NOMO-1 treated with dmso at 0.1 percent for 144 hours (cell line): ENCODE data around the gene ZNF829.
A peak's percentile ranks its signal among the peaks of the same experiment; 100 is the strongest.

ENCODE experiments used
- DNase-seq: peaks from one replicate; lab custom pipeline; 2025; ENCODE audit not compliant: unreplicated experiment; lab: John Stamatoyannopoulos, UW

The ZNF829 gene

DNA sequence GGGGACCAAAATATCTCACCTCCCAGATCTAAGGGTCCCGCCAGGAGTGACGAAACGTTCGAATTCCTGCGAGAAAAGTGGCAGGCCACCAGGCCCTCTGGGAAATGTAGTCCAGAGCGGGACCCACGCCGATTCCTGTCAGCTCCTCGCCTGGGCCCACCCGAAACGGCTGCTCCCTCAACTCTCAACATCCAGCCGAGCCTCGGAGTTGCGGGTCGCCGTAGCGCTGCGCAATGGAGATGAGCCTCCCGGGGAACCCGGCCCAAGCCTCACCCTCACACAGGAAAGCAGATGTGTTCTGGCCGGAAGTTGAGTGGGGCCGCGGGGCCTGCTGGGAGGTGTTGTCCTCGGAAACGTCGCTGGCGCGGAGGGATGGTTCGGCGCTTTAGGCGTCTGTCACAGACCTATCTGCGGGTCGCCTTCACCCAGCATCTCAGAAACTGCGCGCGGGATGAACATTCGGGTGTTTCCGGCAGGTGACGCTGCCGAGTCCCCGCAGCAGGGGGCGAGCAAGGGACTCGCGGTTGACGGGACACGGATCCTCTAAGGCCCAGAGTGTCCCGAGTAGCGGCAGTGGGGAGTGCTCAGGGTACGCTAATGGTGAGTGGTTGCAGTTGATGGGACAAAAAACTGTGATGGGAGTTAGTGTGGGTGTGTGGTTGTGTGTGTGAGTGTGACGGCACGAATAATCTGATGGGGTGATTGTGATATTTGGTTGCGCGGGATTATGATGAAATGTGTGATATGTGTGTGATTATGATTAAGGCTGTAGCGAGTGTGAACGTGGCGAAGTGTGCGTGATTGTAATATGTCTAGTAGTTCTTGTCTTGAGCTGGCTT is at the start of gene ZNF829, which contains the start of gene ZNF568:
Gene ZNF829, minus strand, starts transcription at position 300 of the 839 bp plus-strand sequence. CDS start 1,124 bp downstream, outside the sequence.
Gene ZNF568, plus strand, starts transcription at position 341 of the 839 bp plus-strand sequence. CDS start 6,439 bp downstream, outside the sequence.
- no peak for DNase-seq

DNA sequence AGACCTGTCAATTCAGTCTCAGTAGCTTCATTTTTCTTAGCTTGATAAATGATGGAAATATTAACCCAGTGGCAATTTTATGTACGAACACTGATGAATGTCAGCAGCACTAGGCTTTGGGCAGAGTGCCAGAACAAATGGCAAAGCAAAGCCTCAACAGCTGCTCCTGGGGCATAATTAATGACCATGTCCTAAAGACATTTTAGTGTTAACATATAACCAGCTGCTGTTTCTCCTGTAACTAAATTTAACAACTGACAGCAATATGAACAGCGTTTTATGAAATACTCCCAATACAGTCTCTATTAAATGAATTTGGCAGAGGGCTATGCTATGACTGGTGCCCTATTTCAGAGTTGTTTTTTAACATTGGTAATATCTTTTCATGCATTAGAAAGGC is 47.2 kb upstream of the ZNF829 start:
- DNase-seq, result no peak

DNA sequence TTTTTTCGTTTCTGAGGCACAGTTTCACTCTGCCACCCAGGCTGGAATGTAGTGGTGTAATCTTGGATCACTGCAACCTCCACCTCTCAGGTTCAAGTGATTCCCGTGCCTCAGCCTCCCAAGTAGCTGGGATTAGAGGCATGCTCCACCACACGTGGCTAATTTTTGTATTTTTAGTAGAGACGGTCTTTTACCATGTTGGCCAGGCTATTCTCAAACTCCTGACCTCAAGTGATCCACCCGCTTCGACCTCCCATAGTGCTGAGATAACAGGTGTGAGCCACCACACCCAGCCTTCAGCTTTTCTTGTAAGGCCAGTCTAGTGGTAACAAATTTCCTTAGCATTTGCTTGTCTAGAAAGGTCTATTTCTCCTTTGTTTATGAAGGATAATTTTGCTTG is 46.3 kb upstream of the ZNF829 start:
- no peak for DNase-seq

DNA sequence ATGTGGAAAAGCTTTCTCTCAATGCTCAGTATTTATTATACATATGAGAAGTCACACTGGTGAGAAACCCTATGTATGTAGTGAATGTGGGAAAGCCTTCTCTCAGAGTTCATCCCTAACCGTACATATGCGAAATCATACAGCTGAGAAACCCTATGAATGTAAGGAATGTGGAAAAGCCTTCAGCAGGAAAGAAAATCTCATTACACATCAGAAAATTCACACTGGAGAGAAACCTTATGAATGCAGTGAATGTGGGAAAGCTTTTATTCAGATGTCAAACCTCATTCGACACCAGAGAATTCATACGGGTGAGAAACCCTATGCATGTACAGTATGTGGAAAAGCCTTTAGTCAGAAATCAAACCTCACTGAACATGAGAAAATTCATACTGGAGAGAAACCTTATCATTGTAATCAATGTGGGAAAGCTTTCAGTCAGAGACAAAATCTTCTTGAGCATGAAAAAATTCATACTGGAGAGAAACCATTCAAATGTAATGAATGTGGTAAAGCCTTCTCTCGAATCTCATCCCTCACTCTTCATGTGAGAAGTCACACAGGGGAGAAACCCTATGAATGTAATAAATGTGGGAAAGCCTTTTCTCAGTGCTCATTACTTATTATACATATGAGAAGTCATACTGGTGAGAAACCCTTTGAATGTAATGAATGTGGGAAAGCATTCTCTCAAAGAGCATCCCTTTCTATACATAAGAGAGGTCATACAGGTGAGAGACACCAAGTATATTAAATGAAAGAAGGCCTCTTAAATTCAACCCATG is 34.4 kb upstream of the ZNF829 start:
- DNase-seq, result no peak

DNA sequence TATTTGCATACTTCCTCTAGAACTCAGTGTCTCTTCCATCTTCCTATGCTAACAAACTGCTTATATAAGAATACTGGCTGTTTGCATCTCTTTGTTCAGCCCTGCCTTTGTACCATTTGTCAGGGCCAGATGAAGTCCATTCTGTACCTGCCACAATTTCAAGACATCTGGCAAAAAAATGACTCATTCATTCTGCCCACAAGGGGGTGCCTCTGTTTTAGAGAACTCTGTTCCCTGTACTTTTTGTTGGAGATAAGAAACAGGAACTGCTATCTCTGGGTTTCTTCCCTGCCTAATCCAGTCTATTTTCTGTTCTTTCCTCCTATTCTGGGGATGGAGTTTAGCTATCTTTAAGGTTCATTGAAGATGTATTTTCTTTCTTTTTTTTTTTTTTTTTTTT is 23.1 kb upstream of the ZNF829 start:
- DNase-seq, result no peak

DNA sequence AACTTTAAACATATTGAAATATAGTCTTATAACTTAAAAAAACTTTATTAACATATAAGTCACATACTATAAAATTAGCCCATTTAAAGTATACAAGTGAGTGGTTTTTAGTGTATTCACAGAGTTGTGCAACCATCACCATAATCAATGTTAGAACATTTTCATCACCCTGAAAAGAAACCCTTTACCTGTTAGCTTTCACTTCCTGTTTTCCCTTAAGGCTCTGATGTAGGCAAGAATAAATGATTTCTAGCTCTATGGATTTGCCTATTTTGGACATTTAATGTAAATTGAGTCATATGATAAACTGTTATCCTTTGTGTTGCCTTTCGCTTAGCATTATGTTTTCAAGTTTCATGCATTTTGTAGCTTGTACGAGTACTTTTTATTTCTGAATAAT is 15.6 kb upstream of the ZNF829 start:
- no peak for DNase-seq

DNA sequence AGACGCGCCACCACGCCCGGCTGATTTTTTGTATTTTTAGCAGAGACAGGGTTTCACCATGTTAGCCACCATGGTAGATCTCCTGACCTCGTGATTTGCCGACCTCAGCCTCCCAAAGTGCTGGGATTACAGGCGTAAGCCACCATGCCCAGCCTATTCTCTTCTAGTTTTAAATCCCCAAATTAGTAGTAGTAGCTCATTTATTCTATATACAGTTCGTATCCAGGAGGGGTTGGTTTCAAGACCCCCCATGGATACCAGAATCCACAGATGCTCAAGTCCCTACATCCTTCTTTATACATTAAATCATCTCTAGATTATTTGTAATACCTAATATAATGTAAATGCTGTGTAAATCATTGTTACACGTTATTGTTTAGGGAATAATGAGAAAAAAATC is 2.0 kb upstream of the ZNF829 start:
- DNase-seq, result no peak

DNA sequence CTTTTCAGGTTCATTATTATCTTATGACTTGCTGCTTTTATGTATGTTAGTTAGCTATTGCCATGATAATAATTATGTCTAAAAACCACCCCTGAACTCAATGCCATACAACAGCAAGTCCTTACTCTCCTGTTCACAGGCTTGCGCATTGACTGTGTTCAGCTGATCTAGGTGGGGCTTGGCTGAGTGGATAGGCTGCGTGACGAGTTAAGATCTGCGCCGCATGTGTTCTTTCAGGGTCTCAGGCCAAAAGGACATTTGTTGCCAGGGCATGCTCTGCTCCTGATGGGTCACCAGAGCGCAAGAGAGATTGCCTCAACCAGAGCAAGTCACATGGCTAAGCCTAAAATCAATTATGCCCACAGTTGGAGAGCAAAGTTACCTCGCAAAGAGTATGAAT is 900 bp upstream of the ZNF829 start:
- no peak for DNase-seq

DNA sequence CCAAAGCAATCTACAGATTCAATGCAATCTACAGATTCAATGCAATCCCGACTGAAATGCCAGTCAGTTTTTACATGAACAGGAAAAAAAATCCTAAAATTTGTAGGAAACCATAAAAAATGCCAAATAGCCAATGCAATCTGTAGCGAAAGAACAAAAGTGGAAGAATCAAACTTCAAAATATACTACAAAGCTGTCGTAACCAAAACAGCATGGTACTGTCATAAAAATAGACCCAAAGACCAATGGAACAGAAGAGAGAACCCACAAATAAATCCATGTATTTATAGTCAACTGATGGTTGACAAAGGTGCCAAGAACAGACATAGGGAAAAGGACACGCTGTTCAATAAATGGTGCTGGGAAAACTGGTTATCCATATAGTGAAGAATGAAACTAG is 17.7 kb downstream of the ZNF829 start:
- DNase-seq, result no peak

DNA sequence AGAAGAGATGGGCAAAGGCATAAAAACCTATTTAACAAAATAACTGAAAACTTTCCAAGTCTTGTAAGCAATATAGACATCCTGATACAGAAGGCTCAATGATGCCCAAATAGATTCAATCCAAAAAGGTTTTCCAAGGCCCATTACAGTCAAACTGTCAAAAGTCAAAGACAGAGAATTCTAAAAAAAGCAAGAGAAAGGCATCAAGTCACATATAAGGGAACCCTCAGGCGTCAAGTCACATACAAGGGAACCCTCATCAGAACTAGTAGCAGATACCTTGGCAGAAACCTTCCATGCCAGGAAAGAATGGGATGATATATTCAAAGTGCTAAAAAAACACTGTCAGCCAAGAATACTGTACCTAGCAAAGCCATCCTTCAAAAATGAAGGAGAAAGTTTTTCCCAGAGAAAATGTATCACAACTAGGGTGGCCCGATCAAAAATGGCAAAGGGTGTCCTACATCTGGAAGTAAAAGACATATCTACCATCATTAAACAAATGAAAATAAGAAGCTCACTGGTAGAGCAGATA is 21.2 kb downstream of the ZNF829 start:
- DNase-seq, result no peak

DNA sequence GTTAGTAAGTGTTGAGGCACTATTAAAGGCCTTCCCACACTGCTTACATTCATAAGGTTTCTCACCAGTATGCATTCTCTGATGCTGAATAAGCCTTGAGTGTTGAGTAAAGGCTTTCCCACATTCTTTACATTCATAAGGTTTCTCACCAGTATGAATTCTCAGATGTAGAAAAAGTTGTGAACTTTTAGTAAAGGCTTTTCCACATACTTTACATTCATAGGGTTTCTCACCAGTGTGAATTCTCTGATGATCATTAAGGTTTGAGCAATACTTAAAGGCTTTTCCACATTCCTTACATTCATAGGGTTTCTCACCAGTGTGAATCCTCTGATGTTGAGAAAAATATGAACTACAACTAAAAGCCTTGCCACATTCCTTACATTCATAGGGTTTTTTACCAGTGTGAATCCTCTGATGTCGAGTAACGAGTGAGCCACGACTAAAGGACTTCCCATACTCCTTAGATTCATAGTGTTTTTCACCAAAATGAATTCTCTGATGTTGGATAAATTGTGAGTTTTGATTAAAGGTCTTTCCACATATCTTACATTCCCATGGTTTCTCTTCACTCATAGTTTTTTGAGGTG is 24.2 kb downstream of the ZNF829 start:
- no peak for DNase-seq

DNA sequence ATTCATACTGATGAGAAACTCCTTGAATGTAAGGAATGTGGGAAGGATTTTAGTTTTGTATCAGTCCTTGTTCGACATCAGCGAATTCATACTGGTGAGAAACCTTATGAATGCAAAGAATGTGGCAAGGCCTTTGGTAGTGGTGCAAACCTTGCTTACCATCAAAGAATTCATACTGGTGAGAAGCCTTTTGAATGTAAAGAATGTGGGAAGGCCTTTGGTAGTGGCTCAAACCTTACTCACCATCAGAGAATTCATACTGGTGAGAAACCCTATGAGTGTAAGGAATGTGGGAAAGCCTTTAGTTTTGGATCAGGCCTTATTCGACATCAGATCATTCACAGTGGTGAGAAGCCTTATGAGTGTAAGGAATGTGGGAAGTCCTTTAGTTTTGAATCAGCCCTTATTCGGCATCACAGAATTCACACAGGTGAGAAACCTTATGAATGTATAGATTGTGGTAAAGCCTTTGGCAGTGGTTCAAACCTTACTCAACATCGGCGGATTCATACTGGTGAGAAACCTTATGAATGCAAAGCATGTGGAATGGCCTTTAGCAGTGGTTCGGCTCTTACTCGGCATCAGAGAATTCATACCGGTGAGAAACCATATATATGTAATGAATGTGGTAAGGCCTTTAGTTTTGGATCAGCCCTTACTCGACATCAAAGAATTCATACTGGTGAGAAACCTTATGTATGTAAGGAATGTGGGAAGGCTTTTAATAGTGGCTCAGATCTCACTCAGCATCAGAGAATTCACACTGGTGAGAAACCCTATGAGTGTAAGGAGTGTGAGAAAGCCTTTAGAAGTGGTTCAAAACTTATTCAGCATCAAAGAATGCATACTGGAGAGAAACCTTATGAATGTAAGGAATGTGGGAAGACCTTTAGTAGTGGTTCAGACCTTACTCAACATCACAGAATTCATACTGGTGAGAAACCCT is 38.8 kb downstream of the ZNF829 start:
- no peak for DNase-seq

DNA sequence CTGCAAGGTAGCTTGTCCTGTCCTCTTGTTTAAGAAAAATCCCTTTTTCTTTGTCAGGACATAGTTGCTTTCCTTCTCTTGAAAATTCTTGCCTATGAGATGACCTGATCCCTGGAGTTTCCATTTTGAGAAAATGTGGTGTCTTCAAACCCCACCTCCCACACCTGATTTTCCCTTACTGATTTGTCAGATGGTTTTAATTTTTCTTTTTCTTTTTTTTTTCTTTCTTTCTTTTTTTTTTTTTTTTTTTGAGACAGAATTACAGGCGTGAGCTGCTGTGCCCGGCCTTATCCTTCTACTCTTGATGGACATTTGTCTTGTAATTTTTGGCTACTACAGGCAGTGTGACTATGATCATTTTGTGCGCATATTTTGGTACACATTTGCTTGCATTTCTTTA is 64.2 kb downstream of the ZNF829 start:
- no peak for DNase-seq

DNA sequence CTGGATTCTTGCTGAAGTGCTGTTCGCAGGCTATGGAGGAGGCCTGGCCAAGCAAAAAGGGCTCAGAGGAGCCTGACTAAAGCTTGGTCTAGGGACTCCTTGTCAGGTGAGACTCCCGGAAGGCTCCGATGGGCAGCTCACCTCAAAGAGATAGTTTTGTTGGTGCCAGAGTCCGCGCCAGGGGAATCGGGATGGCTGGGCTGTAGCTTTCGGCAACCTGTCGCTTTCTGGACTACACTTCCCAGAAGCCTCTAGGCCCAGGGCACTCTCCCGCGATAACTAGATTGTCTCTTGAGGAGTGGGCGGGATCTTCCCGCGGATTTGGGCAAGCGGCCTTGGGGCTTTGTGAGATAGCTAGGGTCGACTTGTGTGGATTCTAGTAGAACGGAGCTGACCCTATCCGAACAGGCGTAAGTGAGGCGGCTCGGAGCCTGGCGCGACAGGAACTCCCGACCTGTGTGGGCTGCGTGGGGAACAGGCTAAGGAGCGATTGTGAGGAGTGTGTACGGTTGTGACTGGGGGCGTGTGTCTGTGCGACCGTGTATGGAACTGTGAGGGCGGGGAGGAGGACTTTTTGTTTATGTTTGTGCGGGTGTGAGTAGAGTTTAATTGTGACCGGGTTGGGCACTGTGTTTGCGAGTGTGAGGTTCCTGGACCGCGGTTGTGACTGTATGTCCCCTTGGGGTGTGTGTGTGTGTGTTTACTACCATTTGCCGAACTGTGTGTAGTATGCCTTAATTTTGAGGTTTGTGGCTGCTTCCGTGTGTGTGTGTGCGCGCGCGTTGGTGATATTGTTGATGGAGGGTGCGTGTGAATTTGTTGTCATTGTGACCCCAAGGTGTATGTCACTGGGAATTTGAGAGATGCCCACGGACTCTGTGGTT is 65.3 kb downstream of the ZNF829 start, which contains the start of gene ZNF345:
Gene ZNF345, plus strand, starts transcription at position 318 of the 884 bp plus-strand sequence. CDS start 25,955 bp downstream, outside the sequence.
- DNase-seq, result peak; percentile 91

DNA sequence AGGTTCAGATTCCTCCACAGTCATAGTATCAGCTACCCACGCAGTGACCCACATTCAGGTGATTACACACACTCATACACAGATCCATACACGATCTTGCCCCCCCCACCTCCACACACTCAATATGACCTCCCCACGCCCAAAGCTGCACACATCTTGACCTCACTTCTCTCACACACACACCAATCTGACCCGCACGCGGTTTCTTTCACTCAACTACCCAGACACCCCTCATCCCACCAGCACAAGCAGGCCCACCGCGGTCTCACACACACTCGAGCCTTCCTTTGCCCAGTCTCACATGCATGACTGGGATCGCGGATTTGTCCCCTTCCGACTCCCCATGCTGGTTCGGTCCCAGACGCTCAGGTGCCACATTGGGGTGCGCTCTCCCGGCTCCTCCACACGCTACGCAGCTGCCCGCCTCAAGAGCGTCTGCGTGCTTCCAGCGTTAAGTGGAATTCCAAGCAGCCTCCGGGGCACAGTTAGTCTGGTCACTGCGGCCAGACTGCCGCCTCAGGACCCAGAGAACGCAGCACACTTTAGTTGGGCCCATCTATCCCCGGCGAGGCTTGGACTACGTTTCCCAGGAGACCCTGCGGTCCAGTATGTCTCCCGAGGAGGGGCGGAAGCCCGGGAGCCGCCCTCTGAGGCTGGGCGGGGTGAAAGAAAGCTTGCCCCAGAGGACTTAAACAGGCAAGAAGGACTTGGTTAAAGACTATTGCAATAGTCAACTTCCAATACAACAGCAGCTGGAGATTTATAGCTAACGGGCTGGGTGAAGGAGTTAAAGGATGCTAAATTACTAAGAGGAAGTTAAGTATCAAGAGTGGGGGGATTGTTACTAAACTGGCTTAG is 66.2 kb downstream of the ZNF829 start:
- DNase-seq, result peak; percentile 80

DNA sequence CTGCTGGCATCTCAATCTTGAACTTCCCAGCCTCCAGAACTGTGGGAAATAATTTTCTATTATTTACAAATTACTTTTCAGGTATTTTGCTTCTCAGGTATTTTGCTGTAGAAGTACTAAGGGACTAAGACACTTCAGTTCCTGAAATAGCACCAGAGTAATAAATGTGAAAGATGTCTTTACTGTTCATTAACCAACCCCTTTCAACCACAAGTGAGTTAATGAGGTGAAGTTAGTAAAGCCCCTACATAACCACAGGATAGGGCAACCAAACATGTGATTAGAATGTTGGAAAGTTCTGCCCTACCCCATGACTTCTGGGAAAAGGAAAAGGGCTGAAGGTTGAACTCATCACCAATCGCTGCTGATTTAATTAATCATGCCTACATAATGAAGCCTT is 68.1 kb downstream of the ZNF829 start:
- DNase-seq, result no peak

DNA sequence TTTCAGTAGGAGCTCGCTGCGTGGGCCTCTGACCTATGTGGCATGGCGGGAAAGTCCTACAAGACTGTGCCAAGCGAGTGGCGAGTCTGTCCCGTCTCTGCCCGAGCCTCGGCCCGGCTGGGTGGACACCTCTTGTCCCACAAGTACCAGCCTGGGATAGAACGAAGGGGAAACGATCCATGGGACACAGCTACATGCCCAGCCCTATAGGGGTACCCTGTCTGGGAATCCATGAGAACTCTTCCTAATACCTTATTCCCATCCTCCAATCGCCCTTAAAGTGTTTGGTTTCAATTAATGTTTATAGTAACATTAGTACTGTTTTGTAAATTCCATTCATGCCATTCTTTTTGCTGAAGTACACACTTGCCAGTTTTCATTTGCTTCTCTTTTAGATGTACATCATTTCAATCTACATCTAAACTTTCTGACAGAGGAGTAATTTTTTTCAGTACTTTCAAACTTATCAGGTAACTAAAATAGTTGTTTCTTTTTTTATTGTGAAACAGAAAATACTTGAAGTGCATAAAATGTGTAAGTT is 77.2 kb downstream of the ZNF829 start:
- DNase-seq, result no peak
